Natural killer cell (primary cell): ENCODE data around the gene TBC1D10A. TPM values are rescaled to one million over a fixed set of nuclear protein-coding genes. Genes with fewer than 3 reads are reported as not detected.
A peak's percentile ranks its signal among the peaks of the same experiment; 100 is the strongest.

Experiments used
- ATAC-seq, 3 donors: fragments of 150-1000 bp in 2 of 3; fragments of 200-7000 bp in 1 of 3; cut with Tn5 transposase; 1 replicate in 1 of 3; 2 replicates in 2 of 3; pipeline ENCODE4 v1.10.0; 2021; ENCODE audit warnings: mild to moderate bottlenecking in 2 of 3, moderate library complexity in 2 of 3
- DNase-seq, 2 donors: peaks; one replicate each; pipeline versions ENCODE4 v3.0.0 to v3.0.0-alpha.2; 2013 to 2021; ENCODE audit warnings: mixed read lengths in 1 of 2
- H3K27ac ChIP-seq: one replicate; pipeline ENCODE4 v1.5.1; 2013; ENCODE audit warnings: mild to moderate bottlenecking, low read length
- H3K27me3 ChIP-seq: one replicate; pipeline ENCODE4 v1.6.1; 2013; ENCODE audit warnings: low read length; ENCODE audit not compliant: control insufficient read depth, insufficient read depth
- H3K36me3 ChIP-seq: one replicate; pipeline ENCODE4 v1.6.1; 2013; ENCODE audit warnings: low read length; ENCODE audit not compliant: control insufficient read depth, insufficient read depth
- H3K4me1 ChIP-seq: one replicate; pipeline ENCODE4 v1.6.1; 2013; ENCODE audit warnings: low read length; ENCODE audit not compliant: control insufficient read depth, insufficient read depth
- H3K4me3 ChIP-seq: one replicate; pipeline ENCODE4 v1.5.1; 2013; ENCODE audit warnings: low read length
- H3K9me3 ChIP-seq: one replicate; pipeline ENCODE4 v1.6.1; 2013; ENCODE audit warnings: low read length; ENCODE audit not compliant: control insufficient read depth, insufficient read depth
- H3K27ac Mint-ChIP-seq, 2 donors: one replicate each; pipeline ENCODE4 v1.8.0; 2022; ENCODE audit warnings: mild to moderate bottlenecking in 2 of 2, mixed read lengths in 2 of 2, moderate library complexity in 1 of 2
- H3K27me3 Mint-ChIP-seq, 2 donors: one replicate each; pipeline ENCODE4 v1.8.0; 2022; ENCODE audit warnings: low read depth in 2 of 2, mixed read lengths in 2 of 2
- H3K36me3 Mint-ChIP-seq: one replicate; pipeline ENCODE4 v1.8.0; 2022; ENCODE audit warnings: mixed read lengths
- H3K4me1 Mint-ChIP-seq, 2 donors: one replicate each; pipeline ENCODE4 v1.8.0; 2022; ENCODE audit warnings: mixed read lengths in 2 of 2
- H3K4me3 Mint-ChIP-seq: one replicate; pipeline ENCODE4 v1.8.0; 2022; ENCODE audit warnings: mild to moderate bottlenecking, moderate library complexity, mixed read lengths
- H3K9me3 Mint-ChIP-seq, 2 donors: one replicate each; pipeline ENCODE4 v1.8.0; 2022; ENCODE audit warnings: mixed read lengths in 2 of 2
- CTCF ChIP-seq: fragments of 200-600 bp; IDR thresholded peaks from one replicate; pipeline ENCODE4 v1.8.0; 2022; ENCODE audit warnings: antibody characterized with exemption
- WGBS: methylation state at CpG from one replicate; pipeline ENCODE4 v1.1.7; 2013; ENCODE audit warnings: missing lambda C conversion rate; ENCODE audit not compliant: insufficient coverage; 5-methylcytosine and 5-hydroxymethylcytosine counted together
- intact Hi-C: fragments of 100-400 bp; cut with micrococcal nuclease; formaldehyde crosslinking; loops from one replicate; pipeline ENCODE4 v1.14.2; 2022
- total RNA-seq, 4 donors: library from RNA; stranded (reverse); fragments of 120-200 nt in 1 of 4; gene quantifications; one replicate each; pipeline versions ENCODE4 v1.2.3 to v1.2.4, GENCODE V29; 2013 to 2022

Gene TBC1D10A
- total RNA-seq, 3 donors from 2014 or later (not counting 1 experiment from before 2014, with no cell fraction given): 38.9 to 48.0 (median 47.9) TPM

GRCh38 chr22:30250661-30251267 lies 76.0 kb downstream of the TBC1D10A start:
- Histone ChIP-seq H3K4me3 (no peak overlapping the region), H3K27ac (no peak overlapping the region), H3K9me3 (no peaks in the 10 kb centered on the region), H3K36me3 (no peaks in the 10 kb centered on the region), H3K27me3 (peaks cover 8% of the 10 kb centered on the region), H3K4me1 (peaks cover 72% of the 10 kb centered on the region)
- Mint-ChIP-seq H3K27me3 (peaks cover 23 to 31% of the 10 kb centered on the region in 2 donors), H3K4me1 (peaks cover 21 to 38% of the 10 kb centered on the region in 2 donors), H3K27ac (no peak overlapping the region), H3K4me3 (no peak overlapping the region), H3K9me3 (no peaks in the 10 kb centered on the region), H3K36me3 (no peaks in the 10 kb centered on the region)
- no peak for TF ChIP-seq CTCF
- WGBS: 52% methylated on average over 12 of the region's 12 CpGs
- DNase-seq (no peak), ATAC-seq (peak in 1 of 3 donors; percentile 45)
- intact Hi-C loops: no loop called here

DNA sequence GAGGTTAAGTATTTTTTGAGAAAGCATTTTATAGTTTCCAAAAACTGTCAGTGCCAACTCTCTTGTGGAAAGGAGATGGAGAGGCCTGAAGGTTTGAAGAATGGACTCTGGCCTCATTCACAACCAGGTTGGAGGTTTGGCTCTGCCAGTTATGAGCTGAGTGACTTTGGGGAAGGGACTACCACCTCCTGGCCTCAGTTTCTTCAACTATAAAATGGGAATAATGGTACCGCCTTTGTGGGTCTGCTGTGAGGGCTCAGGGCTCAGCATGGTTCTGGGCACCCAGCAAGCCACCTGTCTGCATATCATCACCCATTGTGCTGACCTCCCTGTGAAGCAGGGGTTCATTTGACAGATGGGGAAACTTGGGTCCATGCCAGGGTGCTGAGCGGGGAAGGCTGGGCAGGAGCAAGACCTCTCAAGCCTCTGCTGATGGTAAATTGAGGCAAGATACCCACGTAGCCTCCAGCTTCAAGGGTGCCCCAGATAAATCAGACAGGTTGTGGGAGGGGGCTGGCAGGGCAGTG lies 76.6 kb downstream of the TBC1D10A start:
- intact Hi-C loops: no loop called here
- no peaks in the 10 kb centered on the region for H3K36me3 ChIP-seq
- DNase-seq (no peak), ATAC-seq (no peak)
- WGBS: 88% methylated on average over 3 of the region's 3 CpGs
- Mint-ChIP-seq H3K4me1 (peaks cover 21 to 45% of the 10 kb centered on the region in 2 donors), H3K4me3 (no peak overlapping the region), H3K9me3 (no peaks in the 10 kb centered on the region), H3K36me3 (no peaks in the 10 kb centered on the region), H3K27me3 (peaks cover 29 to 31% of the 10 kb centered on the region in 2 donors), H3K27ac (no peak overlapping the region)
- H3K9me3 ChIP-seq: no peaks in the 10 kb centered on the region
- no peak for TF ChIP-seq CTCF
- no peak overlapping the region for H3K27ac ChIP-seq
- H3K4me1 ChIP-seq: peaks cover 79% of the 10 kb centered on the region
- no peak overlapping the region for H3K4me3 ChIP-seq
- peaks cover 11% of the 10 kb centered on the region for H3K27me3 ChIP-seq

GRCh38 chr22:30249049-30250038 lies 77.4 kb downstream of the TBC1D10A start:
- WGBS: 94% methylated on average over 26 of the region's 27 CpGs
- H3K9me3 ChIP-seq: no peaks in the 10 kb centered on the region
- Mint-ChIP-seq H3K4me3 (no peak overlapping the region), H3K27ac (peak overlapping the region in 1 of 2 donors; percentile 9), H3K27me3 (peaks cover 31 to 36% of the 10 kb centered on the region in 2 donors), H3K9me3 (no peaks in the 10 kb centered on the region), H3K4me1 (peaks cover 21 to 46% of the 10 kb centered on the region in 2 donors), H3K36me3 (no peaks in the 10 kb centered on the region)
- intact Hi-C loops: loop anchor here (5.0 kb wide), 1 partner anchor 38 kb away; the partner anchor contains the start of gene CASTOR1
- peaks cover 11% of the 10 kb centered on the region for H3K27me3 ChIP-seq
- no peak overlapping the region for H3K27ac ChIP-seq
- DNase-seq: no peak
- no peak for TF ChIP-seq CTCF
- H3K4me3 ChIP-seq: no peak overlapping the region
- ATAC-seq: no peak
- H3K36me3 ChIP-seq: no peaks in the 10 kb centered on the region
- H3K4me1 ChIP-seq: peaks cover 85% of the 10 kb centered on the region
